ENCODE measurements around the gene SP9.

DNA sequence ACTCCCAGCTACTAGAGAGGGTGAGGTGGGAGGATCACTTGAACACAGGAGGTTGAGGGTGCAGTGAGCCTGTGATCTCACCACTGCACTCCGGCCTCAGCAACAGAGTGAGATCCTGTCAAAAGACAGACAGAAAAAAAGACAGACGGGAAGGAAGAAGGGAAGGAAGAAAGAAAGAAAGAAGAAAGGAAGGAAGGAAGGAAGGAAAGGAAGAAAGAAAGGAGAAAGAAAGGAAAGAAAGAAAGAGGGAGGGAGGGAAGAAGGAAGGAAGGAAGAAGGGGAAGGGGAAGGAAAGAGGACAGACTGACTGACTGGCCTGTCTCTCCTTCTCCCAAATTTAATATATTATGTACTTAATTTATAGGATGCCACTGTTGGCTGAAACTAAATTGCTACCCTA lies 21.6 kb downstream of the SP9 start:
- TF ChIP-seq, protein P1, sequence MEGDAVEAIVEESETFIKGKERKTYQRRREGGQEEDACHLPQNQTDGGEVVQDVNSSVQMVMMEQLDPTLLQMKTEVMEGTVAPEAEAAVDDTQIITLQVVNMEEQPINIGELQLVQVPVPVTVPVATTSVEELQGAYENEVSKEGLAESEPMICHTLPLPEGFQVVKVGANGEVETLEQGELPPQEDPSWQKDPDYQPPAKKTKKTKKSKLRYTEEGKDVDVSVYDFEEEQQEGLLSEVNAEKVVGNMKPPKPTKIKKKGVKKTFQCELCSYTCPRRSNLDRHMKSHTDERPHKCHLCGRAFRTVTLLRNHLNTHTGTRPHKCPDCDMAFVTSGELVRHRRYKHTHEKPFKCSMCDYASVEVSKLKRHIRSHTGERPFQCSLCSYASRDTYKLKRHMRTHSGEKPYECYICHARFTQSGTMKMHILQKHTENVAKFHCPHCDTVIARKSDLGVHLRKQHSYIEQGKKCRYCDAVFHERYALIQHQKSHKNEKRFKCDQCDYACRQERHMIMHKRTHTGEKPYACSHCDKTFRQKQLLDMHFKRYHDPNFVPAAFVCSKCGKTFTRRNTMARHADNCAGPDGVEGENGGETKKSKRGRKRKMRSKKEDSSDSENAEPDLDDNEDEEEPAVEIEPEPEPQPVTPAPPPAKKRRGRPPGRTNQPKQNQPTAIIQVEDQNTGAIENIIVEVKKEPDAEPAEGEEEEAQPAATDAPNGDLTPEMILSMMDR (IDR thresholded peaks at IDR 0.05): no peak
- no peak for TF ChIP-seq POLR2A (IDR thresholded peaks at IDR 0.05)

Measured in testis (tissue), 2 donors.